Stomach (tissue), 4 donors: Measurements from ENCODE around the gene MYCBP2.
"Not testable (repeated sequence)": the region's sequence is repeated elsewhere in the genome, so short reads cannot be mapped to it uniquely, and the experiment has no call there.

Source experiments
- EP300 ChIP-seq: sonication (generic); formaldehyde crosslinking; IDR thresholded peaks from one replicate; pipeline ENCODE4 v1.6.1; 2017; ENCODE audit warnings: antibody characterized with exemption
- POLR2A ChIP-seq, 4 donors: fragments of 450-650 bp; IDR thresholded peaks; one replicate each; pipeline ENCODE4 v1.6.1; 2016; ENCODE audit warnings: antibody characterized with exemption in 4 of 4, control low read depth in 2 of 4, mild to moderate bottlenecking in 1 of 4, moderate library complexity in 1 of 4
- TF ChIP-seq, protein P1 (sequence below), 7 experiments: fragments of 450-650 bp in 4 of 7; fragments of 200-600 bp in 3 of 7; sonication (generic) in 3 of 7; IDR thresholded peaks; one replicate each; pipeline ENCODE4 v1.5.1; 2016 to 2019; ENCODE audit warnings: antibody characterized with exemption in 7 of 7, control low read depth in 2 of 7, mild to moderate bottlenecking in 1 of 7

DNA sequence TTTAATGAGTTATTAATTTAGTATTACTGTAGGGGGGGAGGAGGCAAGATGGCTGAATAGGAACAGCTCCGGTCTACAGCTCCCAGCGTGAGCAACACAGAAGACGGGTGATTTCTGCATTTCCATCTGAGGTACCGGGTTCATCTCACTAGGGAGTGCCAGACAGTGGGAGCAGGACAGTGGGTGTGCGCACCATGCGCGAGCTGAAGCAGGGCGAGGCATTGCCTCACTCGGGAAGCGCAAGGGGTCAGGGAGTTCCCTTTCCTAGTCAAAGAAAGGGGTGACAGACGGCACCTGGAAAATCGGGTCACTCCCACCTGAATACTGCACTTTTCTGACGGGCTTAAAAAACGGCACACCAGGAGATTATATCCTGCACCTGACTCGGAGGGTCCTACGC, 127.9 kb downstream of the MYCBP2 start:
- TF ChIP-seq, protein P1, sequence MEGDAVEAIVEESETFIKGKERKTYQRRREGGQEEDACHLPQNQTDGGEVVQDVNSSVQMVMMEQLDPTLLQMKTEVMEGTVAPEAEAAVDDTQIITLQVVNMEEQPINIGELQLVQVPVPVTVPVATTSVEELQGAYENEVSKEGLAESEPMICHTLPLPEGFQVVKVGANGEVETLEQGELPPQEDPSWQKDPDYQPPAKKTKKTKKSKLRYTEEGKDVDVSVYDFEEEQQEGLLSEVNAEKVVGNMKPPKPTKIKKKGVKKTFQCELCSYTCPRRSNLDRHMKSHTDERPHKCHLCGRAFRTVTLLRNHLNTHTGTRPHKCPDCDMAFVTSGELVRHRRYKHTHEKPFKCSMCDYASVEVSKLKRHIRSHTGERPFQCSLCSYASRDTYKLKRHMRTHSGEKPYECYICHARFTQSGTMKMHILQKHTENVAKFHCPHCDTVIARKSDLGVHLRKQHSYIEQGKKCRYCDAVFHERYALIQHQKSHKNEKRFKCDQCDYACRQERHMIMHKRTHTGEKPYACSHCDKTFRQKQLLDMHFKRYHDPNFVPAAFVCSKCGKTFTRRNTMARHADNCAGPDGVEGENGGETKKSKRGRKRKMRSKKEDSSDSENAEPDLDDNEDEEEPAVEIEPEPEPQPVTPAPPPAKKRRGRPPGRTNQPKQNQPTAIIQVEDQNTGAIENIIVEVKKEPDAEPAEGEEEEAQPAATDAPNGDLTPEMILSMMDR (IDR thresholded peaks at IDR 0.05) = not testable (repeated sequence)
- TF ChIP-seq EP300; POLR2A (IDR thresholded peaks at IDR 0.05): not testable (repeated sequence)
